Activated T-cell treated with anti-CD3 and anti-CD28 coated beads for 4 hours (primary cell): ENCODE measurements around the gene PPP1R36.
"Not testable (repeated sequence)": the region's sequence is repeated elsewhere in the genome, so short reads cannot be mapped to it uniquely, and the experiment has no call there.

Experiments used
- DNase-seq: peaks from one replicate; pipeline ENCODE4 v3.0.0-alpha.2; 2020

The PPP1R36 gene

DNA sequence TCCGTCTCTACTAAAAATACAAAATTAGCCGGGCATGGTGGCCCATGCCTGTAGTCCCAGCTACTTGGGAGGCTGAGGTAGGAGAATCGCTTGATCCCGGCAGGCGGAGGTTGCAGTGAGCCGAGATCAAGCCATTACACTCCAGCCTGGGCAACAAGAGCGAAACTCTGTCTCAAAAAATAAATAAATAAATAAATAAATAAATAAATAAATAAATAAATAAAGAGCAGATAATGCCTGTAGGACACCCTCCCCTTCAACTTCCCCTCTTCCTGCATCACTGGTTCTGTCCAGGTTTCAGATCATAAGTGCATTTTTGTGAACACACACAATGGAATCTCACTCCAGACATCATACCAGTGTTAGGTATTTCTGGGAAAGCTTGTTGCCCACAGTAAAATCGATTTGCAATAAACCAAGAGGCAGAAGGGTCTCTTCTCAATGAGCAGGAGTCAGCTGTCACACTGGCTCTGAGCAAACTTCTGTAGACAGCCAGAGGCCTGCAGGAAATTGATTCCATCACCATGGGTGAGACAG lies 68.2 kb downstream of the PPP1R36 start:
- not testable (repeated sequence) for DNase-seq

DNA sequence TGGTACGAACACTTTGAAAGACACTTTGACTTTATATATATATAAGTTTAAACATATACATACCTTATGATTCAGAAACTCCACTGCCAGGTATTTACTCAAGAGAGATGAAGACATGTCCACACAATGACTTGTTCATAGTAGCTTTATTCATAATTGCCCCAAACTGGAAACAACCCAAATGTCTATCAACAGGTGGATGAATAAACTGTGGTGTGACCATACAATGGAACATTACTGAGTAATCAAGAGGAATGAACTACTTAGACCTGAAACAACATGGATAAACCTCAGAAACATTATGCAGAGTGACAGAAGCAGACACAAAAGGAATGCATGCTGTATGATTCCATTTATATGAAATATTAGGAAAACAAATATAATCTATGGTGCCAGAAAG lies 71.1 kb downstream of the PPP1R36 start:
- DNase-seq: no peak

DNA sequence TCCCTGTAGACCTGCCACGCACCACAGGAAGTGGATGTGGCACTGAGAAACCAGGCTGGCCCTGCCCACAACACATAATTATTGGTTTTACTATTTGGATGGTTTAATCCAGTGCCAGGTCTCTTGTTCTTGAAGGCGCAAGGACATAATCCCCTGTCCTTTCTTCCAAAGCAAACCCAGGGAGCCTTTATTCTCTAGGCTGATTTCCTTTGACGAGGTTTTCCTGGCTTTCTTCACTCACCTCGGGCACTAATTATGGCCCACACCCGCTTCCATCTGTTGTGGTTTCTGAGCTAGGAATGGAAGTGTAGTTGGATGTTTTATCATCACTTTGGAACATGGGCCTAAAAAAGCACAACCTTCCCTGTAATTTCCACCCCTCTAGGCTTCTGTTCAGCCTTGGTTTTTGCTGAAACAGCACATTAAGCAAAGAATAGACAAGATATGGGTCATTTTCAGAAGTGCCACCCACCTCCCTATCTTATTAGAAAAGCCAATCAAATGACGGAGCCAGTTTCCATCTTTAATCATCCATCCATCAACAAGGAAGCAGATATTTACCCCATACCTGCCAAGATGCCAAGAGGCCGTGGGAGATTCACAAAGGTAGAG lies 73.9 kb downstream of the PPP1R36 start:
- no peak for DNase-seq

DNA sequence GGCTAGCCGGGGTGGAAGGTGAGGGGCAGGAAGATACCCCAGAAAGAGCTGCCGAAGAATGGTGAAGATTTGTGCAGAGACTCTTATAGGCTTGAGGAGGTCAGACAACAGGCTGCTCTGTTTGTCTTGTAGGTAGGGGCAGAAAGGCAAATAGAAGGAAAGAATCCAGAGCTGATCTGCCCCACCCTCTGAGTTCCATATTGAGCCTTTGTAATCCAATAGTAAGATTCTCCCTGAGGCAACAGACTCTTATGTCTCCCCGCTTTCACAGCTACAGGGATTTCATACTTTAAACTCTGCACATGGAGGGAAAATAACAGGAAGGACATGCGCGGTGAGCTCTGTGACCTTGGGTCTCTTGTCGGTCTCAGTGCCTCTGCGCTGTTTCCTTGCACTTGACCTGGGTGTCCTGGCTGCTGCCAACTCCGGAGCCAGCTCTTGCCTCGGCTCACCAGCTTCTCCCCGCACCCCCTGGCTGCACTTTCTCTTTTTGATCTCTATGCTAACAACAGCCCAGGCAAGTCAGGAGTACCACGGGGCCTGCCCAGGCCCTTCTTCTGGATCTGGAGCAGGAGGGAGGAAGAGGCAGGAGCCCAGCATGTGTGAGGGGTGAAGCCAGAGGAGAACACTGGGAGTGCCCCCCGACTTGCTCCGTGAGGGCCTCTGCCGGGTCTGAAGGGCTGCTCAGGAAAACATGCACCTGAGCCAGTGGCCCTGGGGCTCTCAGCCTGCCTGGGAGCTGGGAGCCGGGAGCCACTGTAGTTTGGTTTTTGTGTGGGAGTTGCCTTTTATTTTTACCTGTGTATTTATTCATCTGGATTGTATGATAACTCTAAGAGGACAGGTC lies 75.8 kb downstream of the PPP1R36 start:
- no peak for DNase-seq

DNA sequence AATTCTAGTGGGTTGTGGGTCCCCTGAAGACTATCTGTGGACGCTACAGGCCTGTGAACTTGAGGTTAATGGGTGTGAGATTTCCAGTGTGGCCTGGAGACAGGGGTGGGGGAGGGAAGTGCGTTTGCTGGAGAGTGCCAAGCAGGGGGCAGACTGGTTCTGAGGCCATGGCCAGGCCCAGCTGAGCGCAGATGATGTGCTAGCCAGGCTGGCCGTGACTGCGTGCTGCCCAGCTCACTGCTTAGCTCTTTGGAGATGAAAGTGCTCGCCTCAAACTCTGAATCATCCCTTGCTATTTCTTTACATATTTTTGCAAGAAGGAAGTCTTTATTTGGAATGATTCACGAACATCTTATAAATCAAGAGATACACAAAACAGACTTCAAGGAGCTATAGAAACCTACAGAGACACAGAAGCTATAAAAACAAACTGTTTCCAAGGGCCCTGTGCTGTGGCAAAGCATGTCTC lies 79.2 kb downstream of the PPP1R36 start:
- no peak for DNase-seq

DNA sequence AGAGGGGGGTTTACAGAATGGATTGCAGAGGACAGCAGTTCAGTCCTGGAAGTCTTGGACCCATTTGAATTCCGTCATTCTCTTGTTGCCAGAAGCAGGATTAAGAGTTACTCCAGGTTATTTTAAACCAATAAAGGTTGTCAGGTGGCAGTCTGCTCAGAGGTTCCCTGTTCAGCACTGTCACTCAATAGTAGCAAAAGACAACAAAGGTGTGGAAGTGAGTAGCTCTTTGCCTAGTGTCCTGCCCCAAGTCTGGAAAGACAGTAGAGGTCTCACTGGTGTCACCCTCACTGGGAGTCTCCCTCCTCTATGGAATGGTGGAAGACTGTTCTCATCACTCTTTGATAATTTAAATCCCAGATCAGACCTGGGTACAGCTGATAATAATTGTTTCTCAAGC lies 81.0 kb downstream of the PPP1R36 start:
- DNase-seq: no peak

DNA sequence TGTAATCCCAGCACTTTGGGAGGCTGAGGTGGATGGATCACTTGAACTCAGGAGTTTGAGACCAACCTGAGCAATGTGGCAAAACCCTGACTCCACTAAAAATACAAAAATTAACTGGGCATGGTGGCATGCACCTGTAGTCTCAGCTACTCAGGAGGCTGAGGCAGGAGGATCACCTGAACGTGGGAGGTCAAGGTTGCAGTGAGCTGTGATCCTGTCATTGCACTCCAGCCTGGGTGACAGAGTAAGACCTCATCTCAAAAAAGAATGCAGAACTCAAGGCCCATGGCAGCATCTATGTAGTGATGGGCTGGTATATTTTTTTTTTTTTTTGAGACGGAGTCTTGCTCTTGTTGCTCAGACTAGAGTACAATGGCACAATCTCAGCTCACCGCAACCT lies 81.5 kb downstream of the PPP1R36 start:
- not testable (repeated sequence) for DNase-seq

DNA sequence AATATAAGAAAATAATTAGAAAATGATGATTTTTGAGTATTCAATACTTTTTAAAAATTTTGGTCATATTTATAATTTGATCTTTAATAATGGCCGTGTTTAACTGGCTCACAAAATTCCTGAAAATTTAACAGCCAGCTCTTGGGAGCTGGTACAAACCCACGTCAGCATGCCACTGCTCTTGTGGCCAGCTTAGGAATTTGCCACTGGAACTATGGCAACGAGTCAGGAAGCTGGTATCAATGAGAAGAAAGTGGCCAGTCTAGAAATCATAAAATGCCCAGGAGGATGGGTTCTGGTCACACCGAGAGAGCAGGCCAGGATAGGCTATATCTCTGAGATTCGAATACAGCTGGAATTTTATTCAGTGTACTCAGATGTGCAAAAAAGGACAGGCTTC lies 82.3 kb downstream of the PPP1R36 start:
- DNase-seq: no peak

DNA sequence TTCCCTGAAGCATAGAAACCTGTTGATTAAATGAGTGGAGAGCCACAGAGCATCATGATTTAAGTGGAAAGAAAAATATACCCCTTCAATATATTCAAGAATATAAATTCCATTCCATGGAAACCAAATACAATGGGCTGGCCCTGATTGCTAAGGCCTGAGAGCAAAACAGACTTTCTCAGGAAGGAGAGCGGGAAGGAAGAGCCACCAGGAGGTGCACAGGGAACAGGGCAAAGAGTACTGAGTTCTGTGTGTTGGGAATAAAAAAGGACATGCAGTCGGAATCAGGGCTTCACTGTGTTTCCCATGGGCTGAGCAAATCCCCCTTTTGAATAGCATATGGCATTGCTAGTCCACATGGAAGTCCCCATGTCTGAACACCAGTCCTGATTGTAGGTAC lies 84.8 kb downstream of the PPP1R36 start:
- DNase-seq: no peak

DNA sequence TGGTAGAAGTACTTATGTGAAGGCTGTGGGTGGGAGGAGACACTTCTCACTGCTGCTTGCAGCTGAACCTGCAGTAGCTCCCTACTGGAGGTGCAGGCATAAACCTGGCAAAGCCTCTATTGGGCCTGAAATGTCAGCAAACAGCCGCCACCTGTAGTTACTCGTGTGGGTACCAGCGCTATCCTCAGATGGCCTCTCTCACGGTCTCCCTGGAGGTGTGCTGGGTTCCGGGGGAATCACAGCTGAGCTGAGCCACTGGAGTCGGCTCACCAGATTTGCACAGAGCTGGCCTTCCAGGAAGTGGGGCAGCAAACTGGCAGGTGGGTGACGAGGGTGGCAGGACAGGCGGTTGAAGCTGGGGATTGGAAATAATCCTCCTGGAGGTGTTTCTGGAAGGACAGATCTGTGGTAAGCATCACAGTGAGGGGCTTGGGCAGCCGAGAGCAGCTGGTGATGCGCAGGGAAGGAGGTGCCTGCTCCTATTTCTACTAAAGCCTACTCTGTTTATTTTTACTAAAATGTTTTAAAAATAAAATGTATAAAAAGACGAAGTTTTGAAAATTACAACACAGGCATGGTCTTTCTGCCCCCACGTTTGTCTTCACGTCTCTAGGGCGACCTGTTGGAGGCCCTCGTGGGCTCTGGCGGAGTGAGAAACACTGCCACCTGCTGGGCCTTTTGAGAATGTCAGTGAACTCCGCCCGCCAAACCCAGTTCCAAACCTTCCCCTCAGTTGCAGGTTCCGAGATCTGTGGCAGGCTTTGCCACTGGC lies 86.6 kb downstream of the PPP1R36 start:
- peak; percentile 55 for DNase-seq

DNA sequence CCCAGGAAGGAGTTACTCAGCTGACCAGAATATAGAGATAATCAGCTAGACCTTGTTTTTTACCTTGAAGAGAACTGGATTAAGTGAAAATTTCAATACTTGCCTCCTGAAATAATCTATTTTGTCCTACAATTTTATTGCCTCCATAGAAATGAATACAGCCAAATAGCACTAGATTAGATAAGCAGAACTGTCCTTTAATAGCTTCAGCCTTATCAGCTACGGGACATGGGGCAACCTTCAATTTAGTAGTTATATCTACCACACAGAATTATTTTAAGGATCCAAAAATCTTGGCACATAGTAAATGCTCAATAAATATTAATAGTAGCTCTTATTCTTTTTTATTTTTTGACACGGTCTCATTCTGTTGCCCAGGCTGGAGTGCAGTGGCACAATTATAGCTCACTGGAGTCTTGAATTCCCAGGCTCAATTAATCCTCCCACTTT lies 87.2 kb downstream of the PPP1R36 start:
- no peak for DNase-seq

DNA sequence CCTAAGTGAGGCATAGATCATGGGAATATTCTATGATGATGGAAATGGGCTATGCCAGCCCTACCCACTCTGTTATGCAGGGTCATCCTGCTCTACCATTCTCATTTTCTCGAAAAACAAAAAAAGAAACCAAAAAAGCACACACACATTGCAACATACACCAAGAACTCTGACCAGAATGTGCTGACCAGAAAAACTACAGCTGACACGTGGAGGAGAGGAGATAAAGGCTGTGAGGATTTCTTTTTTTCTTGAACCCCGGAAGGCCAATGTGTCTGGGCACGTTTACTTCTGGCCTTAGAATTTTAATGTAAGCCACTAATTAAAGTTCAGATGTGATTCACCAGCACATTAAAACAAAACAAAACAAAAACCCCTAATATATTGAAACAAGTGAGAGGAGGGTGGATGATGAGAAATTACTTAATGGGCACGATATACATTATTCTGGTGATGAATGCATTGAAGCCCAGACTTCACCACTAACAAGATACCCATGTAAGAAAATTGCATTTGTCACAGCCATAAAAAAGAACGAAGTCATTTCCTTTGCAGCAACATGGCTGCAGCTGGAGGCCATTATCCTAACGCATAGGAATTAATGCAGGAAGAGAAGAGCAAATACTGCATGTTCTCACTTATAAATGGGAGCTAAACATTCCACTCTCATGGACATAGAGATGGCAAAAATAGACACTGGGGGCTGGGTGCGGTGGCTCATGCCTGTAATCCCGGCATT lies 88.1 kb downstream of the PPP1R36 start:
- DNase-seq: no peak

DNA sequence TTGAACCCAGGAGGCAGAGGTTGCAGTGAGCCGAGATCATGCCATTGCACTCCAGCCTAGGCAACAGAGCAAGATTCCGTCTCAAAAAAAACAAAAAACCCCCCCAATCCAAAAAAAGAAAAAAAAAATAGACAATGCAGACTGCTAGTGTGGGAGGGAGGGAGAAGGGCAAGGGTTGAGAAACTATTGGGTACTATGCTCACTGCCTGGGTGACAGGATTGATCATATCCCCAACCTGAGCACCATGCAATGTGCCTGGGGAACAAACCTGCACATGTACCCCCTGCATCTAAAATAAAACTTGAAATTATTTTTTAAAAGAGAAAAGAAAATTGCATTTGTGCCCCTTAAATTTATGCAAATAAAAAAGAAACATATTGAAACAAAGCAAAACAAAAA lies 88.9 kb downstream of the PPP1R36 start:
- DNase-seq: no peak
